ENCODE measurements around the gene LMOD3.

GRCh38 chr3:69130689-69131088, 8.3 kb upstream of the LMOD3 start:
- TF ChIP-seq CTCF (conservative IDR thresholded peaks at IDR 0.05 in 1 of 2, IDR thresholded peaks at IDR 0.05 in 1 of 2; ENCODE audit: extremely low read depth in 1 of 2, insufficient read depth in 1 of 2, low read depth in 1 of 2, low read length in 2 of 2) (no peak), EZH2 (IDR thresholded peaks at IDR 0.05; ENCODE audit: borderline replicate concordance, low read length) (no peak)

All from mammary epithelial cell (primary cell).